ENCODE measurements around the gene TMEM203. TPM values are rescaled to one million over a fixed set of nuclear protein-coding genes. Genes with fewer than 3 reads are reported as not detected.

The TMEM203 gene
- total and polyA plus RNA-seq, 2 of the 13 experiments (the other 11 are each of a cell fraction or from before 2014, with no cell fraction given), result 23.4 to 36.7 TPM

DNA sequence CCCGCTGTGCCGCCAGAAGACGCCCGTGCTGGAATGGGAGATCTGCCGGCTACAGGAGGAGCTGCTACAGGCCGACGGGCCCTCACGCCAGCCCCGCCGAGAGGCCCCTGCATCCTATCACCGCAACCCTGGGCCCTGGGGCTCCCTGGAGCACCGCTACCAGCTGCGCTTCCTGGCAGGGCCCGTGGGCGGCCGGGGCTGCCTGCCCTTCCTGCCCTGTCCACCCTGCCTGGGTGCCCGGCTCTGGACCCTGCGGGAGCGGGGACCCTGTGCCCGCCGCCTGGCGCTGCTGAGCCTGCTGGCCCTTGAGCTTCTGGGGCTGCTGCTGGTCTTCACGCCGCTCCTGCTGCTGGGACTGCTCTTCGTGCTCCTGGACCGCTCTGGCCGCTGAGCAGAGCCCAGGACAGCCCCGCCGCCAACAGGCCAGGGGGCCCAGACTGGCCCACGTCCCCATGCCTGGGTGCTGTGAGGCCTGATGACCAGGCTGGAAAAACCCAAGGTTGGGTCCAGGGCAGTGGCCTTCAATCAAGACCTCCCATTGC, 12.8 kb upstream of the TMEM203 start (continued):
- TF ChIP-seq, protein P1, sequence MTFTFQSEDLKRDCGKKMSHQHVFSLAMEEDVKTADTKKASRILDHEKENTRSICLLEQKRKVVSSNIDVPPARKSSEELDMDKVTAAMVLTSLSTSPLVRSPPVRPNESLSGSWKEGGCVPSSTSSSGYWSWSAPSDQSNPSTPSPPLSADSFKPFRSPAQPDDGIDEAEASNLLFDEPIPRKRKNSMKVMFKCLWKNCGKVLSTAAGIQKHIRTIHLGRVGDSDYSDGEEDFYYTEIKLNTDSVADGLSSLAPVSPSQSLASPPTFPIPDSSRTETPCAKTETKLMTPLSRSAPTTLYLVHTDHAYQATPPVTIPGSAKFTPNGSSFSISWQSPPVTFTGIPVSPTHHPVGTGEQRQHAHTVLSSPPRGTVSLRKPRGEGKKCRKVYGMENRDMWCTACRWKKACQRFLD (CRISPR knock-in tag; IDR thresholded peaks at IDR 0.05; ENCODE audit: borderline replicate concordance), result no peak
- TF ChIP-seq KMT2A (CRISPR knock-in tag; IDR thresholded peaks at IDR 0.05), result no peak
- TF ChIP-seq SIX4 (CRISPR knock-in tag; IDR thresholded peaks at IDR 0.05), result no peak
- TF ChIP-seq ZNF530 (CRISPR knock-in tag; IDR thresholded peaks at IDR 0.05; ENCODE audit: low read depth), result no peak
- no peak for TF ChIP-seq ZFP37 (CRISPR knock-in tag; IDR thresholded peaks at IDR 0.05; ENCODE audit: borderline replicate concordance)
- peak; percentile 13; the same call in 1 of the 2 replicates for TF ChIP-seq ZC3H13 (CRISPR knock-in tag; IDR thresholded peaks at IDR 0.05)
- no peak for TF ChIP-seq ZNF777 (CRISPR knock-in tag; IDR thresholded peaks at IDR 0.05)
- no peak for TF ChIP-seq ZNF460 (CRISPR knock-in tag; IDR thresholded peaks at IDR 0.05; ENCODE audit: borderline replicate concordance)

DNA sequence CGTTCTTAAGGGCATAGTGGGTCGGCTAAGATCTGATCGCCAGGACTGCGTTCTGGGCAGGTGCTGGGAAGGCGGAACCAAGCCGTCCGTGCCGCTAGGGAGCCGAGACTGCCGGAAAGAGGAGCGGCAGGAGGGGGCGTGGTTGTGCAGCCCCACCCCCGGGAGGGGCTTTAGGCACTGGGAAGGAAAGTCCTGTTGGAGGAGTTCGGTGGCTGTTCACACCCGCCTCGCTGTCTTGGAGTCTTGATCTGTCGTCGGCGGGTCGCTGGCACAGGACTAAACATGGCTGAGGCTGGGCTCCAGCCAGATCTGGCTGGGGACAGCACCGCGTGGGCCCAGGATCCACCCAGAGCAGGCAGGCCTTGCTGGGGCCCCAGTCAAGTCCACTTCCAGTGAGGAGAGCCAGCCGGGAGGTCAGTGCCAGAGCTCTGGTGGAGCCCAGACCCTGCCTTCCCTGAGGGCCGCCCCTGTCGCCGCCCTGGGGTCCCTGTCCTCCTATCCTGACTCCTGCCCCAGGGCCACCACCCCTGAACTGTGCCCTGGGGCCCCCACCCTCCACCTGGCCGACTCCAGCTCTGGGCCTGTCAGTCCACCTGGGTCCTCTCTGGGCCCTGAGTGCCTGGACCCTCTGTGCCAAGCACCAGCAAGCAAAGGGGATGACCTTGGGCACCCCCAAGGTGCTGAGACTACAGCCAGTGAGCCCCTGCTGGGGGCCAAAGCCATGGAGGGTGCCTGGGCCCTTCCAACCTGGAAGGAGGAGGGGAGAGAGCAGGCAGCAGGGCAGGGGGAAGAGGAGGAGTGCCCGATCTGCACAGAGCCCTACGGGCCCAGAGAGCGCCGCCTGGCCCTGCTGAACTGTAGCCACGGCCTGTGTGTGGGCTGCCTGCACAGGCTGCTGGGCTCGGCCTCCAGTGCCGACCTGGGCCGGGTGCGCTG, 12.1 kb upstream of the TMEM203 start:
- peak; percentile 97 for FAIRE-seq
- no peaks in the 10 kb centered on the region for H3K9me3 ChIP-seq (ENCODE audit: low read length)
- H3K4me2 ChIP-seq (ENCODE audit: low read depth, low read length), result peak overlapping the region; percentile 90
- peak; percentile 69 for ATAC-seq
- WGBS (ENCODE audit: low lambda C conversion rate), result 16% methylated on average over 11 of the region's 36 CpGs
- intact Hi-C loops (cut with micrococcal nuclease; ENCODE audit: unreplicated experiment) (no loop called here), in situ Hi-C loops (cut with HindIII; ENCODE audit: extremely low pct_ligation_motif_present, low pct_unique_long_range_greater_than_20kb) (no loop called here)
- H3K4me1 ChIP-seq (ENCODE audit: insufficient read depth, low read length), result peaks cover 29% of the 10 kb centered on the region
- no peaks in the 10 kb centered on the region for H3K36me3 ChIP-seq (replicated peaks in 1 of 2; ENCODE audit: control insufficient read depth in 1 of 2, insufficient read depth in 2 of 2, low read length in 2 of 2)
- H2AFZ ChIP-seq (ENCODE audit: low read length), result no peak overlapping the region
- peak overlapping the region; percentile 77 for H3K9ac ChIP-seq (ENCODE audit: insufficient read depth, low read depth, low read length)
- H3K27me3 ChIP-seq (ENCODE audit: control insufficient read depth in 1 of 2, insufficient read depth in 2 of 2, low read length in 2 of 2), result no peaks in the 10 kb centered on the region
- peak overlapping the region; percentile 84 for H3K27ac ChIP-seq (ENCODE audit: extremely low read length, insufficient read depth, low read length)
- ChIA-PET POLR2A (interaction anchor here (0.9 to 13.4 kb wide), 11 partner anchors 9 to 150 kb away, joined by 3 to 225 read pairs (median 10); partner anchors contain the start of genes ANAPC2, NDOR1, RNF224 and SSNA1), CTCF (ENCODE audit: low intra/inter-chr PET ratio, low total read pairs) (no interaction called here)
- BruUV-seq (replicated peaks), result TSS peak; percentile 56
- H3K4me3 ChIP-seq (replicated peaks in 1 of 3; ENCODE audit: insufficient read depth in 1 of 3, low read depth in 2 of 3, low read length in 3 of 3), result peak overlapping the region; percentile 68 to 83 (median 77)
- peaks cover 3% of the 10 kb centered on the region for H3K79me2 ChIP-seq (ENCODE audit: insufficient read depth, low read length)
- DNase-seq (ENCODE audit: low spot score), result peak; percentile 66
- peaks cover 4% of the 10 kb centered on the region; the same call in 1 of the 2 replicates for H4K20me1 ChIP-seq (ENCODE audit: insufficient read depth, low read length)
- TF ChIP-seq, protein P2, sequence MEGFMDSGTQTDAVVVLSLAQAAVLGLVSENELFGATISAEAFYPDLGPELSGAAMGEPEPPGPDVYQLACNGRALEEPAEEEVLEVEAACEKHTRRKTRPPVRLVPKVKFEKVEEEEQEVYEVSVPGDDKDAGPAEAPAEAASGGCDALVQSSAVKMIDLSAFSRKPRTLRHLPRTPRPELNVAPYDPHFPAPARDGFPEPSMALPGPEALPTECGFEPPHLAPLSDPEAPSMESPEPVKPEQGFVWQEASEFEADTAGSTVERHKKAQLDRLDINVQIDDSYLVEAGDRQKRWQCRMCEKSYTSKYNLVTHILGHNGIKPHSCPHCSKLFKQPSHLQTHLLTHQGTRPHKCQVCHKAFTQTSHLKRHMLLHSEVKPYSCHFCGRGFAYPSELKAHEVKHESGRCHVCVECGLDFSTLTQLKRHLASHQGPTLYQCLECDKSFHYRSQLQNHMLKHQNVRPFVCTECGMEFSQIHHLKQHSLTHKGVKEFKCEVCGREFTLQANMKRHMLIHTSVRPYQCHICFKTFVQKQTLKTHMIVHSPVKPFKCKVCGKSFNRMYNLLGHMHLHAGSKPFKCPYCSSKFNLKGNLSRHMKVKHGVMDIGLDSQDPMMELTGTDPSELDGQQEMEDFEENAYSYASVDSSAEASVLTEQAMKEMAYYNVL (CRISPR knock-in tag; IDR thresholded peaks at IDR 0.05; ENCODE audit: borderline replicate concordance), result peak; percentile 67
- TF ChIP-seq, protein P3, sequence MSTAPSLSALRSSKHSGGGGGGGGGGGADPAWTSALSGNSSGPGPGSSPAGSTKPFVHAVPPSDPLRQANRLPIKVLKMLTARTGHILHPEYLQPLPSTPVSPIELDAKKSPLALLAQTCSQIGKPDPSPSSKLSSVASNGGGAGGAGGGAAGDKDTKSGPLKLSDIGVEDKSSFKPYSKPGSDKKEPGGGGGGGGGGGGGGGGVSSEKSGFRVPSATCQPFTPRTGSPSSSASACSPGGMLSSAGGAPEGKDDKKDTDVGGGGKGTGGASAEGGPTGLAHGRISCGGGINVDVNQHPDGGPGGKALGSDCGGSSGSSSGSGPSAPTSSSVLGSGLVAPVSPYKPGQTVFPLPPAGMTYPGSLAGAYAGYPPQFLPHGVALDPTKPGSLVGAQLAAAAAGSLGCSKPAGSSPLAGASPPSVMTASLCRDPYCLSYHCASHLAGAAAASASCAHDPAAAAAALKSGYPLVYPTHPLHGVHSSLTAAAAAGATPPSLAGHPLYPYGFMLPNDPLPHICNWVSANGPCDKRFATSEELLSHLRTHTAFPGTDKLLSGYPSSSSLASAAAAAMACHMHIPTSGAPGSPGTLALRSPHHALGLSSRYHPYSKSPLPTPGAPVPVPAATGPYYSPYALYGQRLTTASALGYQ (CRISPR knock-in tag; IDR thresholded peaks at IDR 0.05), result peak; percentile 40; the same call in 1 of the 2 replicates
- TF ChIP-seq XRCC5 (optimal IDR thresholded peaks at IDR 0.05; ENCODE audit: low read length) (peak; percentile 69), ZNF44 (CRISPR knock-in tag; IDR thresholded peaks at IDR 0.05) (no peak), ZNF33A (CRISPR knock-in tag; IDR thresholded peaks at IDR 0.05; ENCODE audit: borderline replicate concordance) (no peak), ATM (IDR thresholded peaks at IDR 0.05; ENCODE audit: borderline replicate concordance) (no peak), KAT8 (CRISPR knock-in tag; IDR thresholded peaks at IDR 0.05) (no peak; the same call in 1 of the 2 replicates), CHCHD3 (CRISPR knock-in tag; IDR thresholded peaks at IDR 0.05) (0 out of 2 replicates have a peak, but pooled peaks have one; percentile 51)
